K562 (cell line): ENCODE data around the gene PRRT1. TPM values are rescaled to one million over a fixed set of nuclear protein-coding genes. Genes with fewer than 3 reads are reported as not detected.

Experiments
- CBX5 ChIP-seq: IDR thresholded peaks from 2 replicates; pipeline ENCODE4 v1.6.1; 2014; ENCODE audit warnings: low read depth, borderline replicate concordance
- CEBPG ChIP-seq, 3 experiments: fragments of 200-800 bp in 1 of 3; sonication (Bioruptor generic) in 1 of 3; sonication (generic) in 1 of 3; formaldehyde crosslinking in 1 of 3; IDR thresholded peaks in 2 of 3; conservative IDR thresholded peaks in 1 of 3; 2 replicates each; pipeline versions ENCODE4 v1.6.1 to v1.8.0; 2016 to 2022; ENCODE audit warnings: missing compliant biosample characterization in 2 of 3, missing genetic modification characterization in 2 of 3, mild to moderate bottlenecking in 1 of 3, missing genetic modification reagents in 1 of 3
- CHD2 ChIP-seq: IDR thresholded peaks from 2 replicates; pipeline ENCODE4 v1.6.1; 2011; ENCODE audit warnings: low read depth, low read length
- CXXC5 ChIP-seq: fragments of 250-450 bp; sonication (Bioruptor Pico); IDR thresholded peaks from 2 replicates; pipeline ENCODE4 v1.8.0; 2022; ENCODE audit warnings: inconsistent platforms, mild to moderate bottlenecking, moderate library complexity
- EP300 ChIP-seq: IDR thresholded peaks from 2 replicates; pipeline ENCODE4 v1.6.1; 2012; ENCODE audit warnings: low read length, improper control_type of control experiment
- FOXA3 ChIP-seq, 2 experiments: fragments of 450-650 bp in 1 of 2; sonication (generic) in 1 of 2; formaldehyde crosslinking; IDR thresholded peaks in 1 of 2; conservative IDR thresholded peaks in 1 of 2; 2 replicates each; pipeline versions ENCODE4 v1.4.0 to v1.8.0; 2020 to 2022; ENCODE audit warnings: mild to moderate bottlenecking in 2 of 2, missing genetic modification reagents in 1 of 2
- FOXP1 ChIP-seq: sonication (generic); formaldehyde crosslinking; IDR thresholded peaks from 2 replicates; pipeline ENCODE4 v1.8.0; 2022; ENCODE audit warnings: mild to moderate bottlenecking, missing genetic modification reagents
- GATA2 ChIP-seq: sonication (generic); formaldehyde crosslinking; IDR thresholded peaks from 2 replicates; pipeline ENCODE4 v1.4.0; 2020; ENCODE audit warnings: mild to moderate bottlenecking, missing genetic modification reagents
- HMG20A ChIP-seq: fragments of 450-650 bp; formaldehyde crosslinking; conservative IDR thresholded peaks from 2 replicates; pipeline ENCODE4 v1.4.0; 2020; ENCODE audit warnings: mild to moderate bottlenecking, mixed read lengths
- MAX ChIP-seq: sonication (generic); formaldehyde crosslinking; IDR thresholded peaks from 2 replicates; pipeline ENCODE4 v1.9.0; 2022; ENCODE audit warnings: mild to moderate bottlenecking, missing genetic modification reagents
- MCM5 ChIP-seq: fragments of 450-650 bp; IDR thresholded peaks from 2 replicates; pipeline ENCODE4 v1.6.1; 2016; ENCODE audit warnings: low read depth
- NFIX ChIP-seq: fragments of 250-450 bp; sonication (Bioruptor Pico); IDR thresholded peaks from 2 replicates; pipeline ENCODE4 v1.4.0; 2020; ENCODE audit warnings: low read depth, mild to moderate bottlenecking, moderate library complexity
- NR2C1 ChIP-seq, 2 experiments: fragments of 450-650 bp; IDR thresholded peaks; 2 replicates each; pipeline ENCODE4 v1.6.1; 2017; ENCODE audit warnings: mild to moderate bottlenecking in 2 of 2, antibody characterized with exemption in 1 of 2, inconsistent platforms in 1 of 2, missing compliant biosample characterization in 1 of 2, missing genetic modification characterization in 1 of 2
- PTBP1 ChIP-seq: fragments of 200-400 bp; formaldehyde crosslinking; IDR thresholded peaks from 2 replicates; pipeline ENCODE4 v1.6.1; 2017; ENCODE audit warnings: low read depth, low read length
- PURB ChIP-seq: sonication (generic); formaldehyde crosslinking; IDR thresholded peaks from 2 replicates; pipeline ENCODE4 v1.9.0; 2021; ENCODE audit warnings: low read depth, mild to moderate bottlenecking, missing genetic modification reagents
- RBM17 ChIP-seq: fragments of 200-400 bp; formaldehyde crosslinking; IDR thresholded peaks from 2 replicates; pipeline ENCODE4 v1.6.1; 2017; ENCODE audit warnings: low read depth, mild to moderate bottlenecking, low read length, borderline replicate concordance
- SRF ChIP-seq, 2 experiments: fragments of 250-450, 450-650 bp in 1 of 2; sonication (Bioruptor Pico) in 1 of 2; sonication (generic) in 1 of 2; formaldehyde crosslinking; IDR thresholded peaks; 2 replicates each; pipeline versions ENCODE4 v1.5.0 to v1.5.1; 2020 to 2022; ENCODE audit warnings: mild to moderate bottlenecking in 1 of 2, missing genetic modification reagents in 1 of 2
- TFE3 ChIP-seq: fragments of 450-650 bp; formaldehyde crosslinking; IDR thresholded peaks from 2 replicates; pipeline ENCODE4 v1.4.0; 2020; ENCODE audit warnings: mild to moderate bottlenecking, mixed read lengths
- TSC22D4 ChIP-seq: fragments of 450-650 bp; IDR thresholded peaks from 2 replicates; pipeline ENCODE4 v1.6.1; 2016; ENCODE audit warnings: missing genetic modification characterization, missing biosample characterization, control low read depth
- UBTF ChIP-seq, 2 experiments: IDR thresholded peaks; 2 replicates each; pipeline ENCODE4 v1.6.1; 2012; ENCODE audit warnings: improper control_type of control experiment in 2 of 2, low read depth in 2 of 2, low read length in 2 of 2, borderline replicate concordance in 1 of 2
- ZNF184 ChIP-seq: sonication (generic); formaldehyde crosslinking; IDR thresholded peaks from 2 replicates; pipeline ENCODE4 v1.5.0; 2020; ENCODE audit warnings: missing genetic modification reagents
- ZNF274 ChIP-seq: IDR thresholded peaks from 2 replicates; pipeline ENCODE4 v1.6.1; 2011; ENCODE audit warnings: low read depth, mild to moderate bottlenecking, low read length, moderate library complexity, borderline replicate concordance
- ZNF311 ChIP-seq: fragments of 250-450 bp; sonication (Bioruptor Pico); IDR thresholded peaks from 2 replicates; pipeline ENCODE4 v1.4.0; 2020; ENCODE audit warnings: mild to moderate bottlenecking, moderate library complexity
- polyA plus RNA-seq, 8 experiments: library from polyadenylated mRNA; depleted of rRNA in 4 of 8; stranded (reverse) in 5 of 8; unstranded in 3 of 8; fragments of >200 nt; fragmentation: Nextera tagmentation in 2 of 8; fragmentation: Illumina TruSeq in 1 of 8; extraction: Ambion mirVana in 2 of 8; extraction: Trizol in 1 of 8; gene quantifications; 2 replicates each; pipeline versions ENCODE4 v1.2.1 to v1.2.3, GENCODE V29; 2011 to 2014; ENCODE audit warnings: inconsistent platforms in 1 of 8, missing spikeins in 1 of 8
- total RNA-seq, 7 experiments: library from RNA; depleted of rRNA in 6 of 7; stranded (reverse); fragments of >200 nt in 6 of 7; fragmentation: Illumina TruSeq in 2 of 7; extraction: Trizol in 2 of 7; gene quantifications; 2 replicates each; pipeline versions ENCODE4 v1.2.1 to v1.2.3, GENCODE V29; 2011 to 2021; ENCODE audit warnings: low replicate concordance in 1 of 7

Gene PRRT1
- total and polyA plus RNA-seq, 9 of the 15 experiments (the other 6 are each of a cell fraction or from before 2014, with no cell fraction given), result 0.14 to 3.5 (median 0.41) TPM

DNA sequence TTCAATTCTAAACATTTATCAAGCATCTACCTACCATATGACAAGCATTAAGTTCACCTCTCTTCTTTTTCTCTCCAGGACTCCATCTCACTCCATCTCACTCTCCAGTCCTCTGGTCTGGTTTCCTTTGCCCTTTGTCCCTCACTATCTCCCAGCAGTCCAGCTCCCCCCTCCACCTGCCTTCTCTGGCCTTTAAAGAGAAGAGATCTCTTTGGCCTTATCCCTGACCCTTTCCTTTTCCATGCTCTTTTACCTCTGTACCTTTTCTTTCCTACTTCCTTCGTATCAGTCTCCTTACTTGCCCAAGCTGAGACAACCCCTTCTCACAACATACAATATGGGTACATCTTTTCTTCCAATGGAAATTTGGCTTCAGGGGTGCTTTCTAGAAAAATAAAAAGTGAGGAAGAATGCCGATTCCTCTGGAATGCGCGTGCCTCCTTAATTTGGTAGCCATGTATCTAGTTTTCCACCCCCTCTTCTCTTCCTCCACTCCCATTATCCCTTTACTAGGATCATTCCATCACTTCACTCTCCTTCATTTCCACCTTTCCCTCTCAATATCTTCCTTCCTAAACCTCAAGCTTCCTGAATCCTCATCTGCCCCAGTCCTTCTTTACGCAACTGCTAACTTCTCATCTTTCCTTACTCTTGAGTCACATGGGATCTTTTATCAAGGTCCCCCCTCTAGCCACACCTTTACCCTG is 24.9 kb upstream of the PRRT1 start (continued):
- no peak for TF ChIP-seq FOXA3 (CRISPR knock-in tag; conservative IDR thresholded peaks at IDR 0.05 in 1 of 2, IDR thresholded peaks at IDR 0.05 in 1 of 2)
- TF ChIP-seq TSC22D4 (tag), result no peak
- TF ChIP-seq FOXP1 (CRISPR knock-in tag), result no peak
- TF ChIP-seq UBTF (IDR thresholded peaks at IDR 0.05; ENCODE audit: borderline replicate concordance in 1 of 2, low read depth in 2 of 2, low read length in 2 of 2), result 0 out of 4 replicates have a peak, but pooled peaks of 1 of the 2 experiments have one; percentile 45
- TF ChIP-seq NFIX (CRISPR knock-in tag), result 0 out of 2 replicates have a peak, but pooled peaks have one; percentile 6
- TF ChIP-seq CXXC5 (CRISPR knock-in tag), result no peak
- TF ChIP-seq ZNF184, result no peak
- no peak for TF ChIP-seq CBX5
- TF ChIP-seq ZNF311 (CRISPR knock-in tag), result no peak
- TF ChIP-seq PTBP1, result no peak
- 0 out of 2 replicates have a peak, but pooled peaks have one; percentile 8 for TF ChIP-seq GATA2 (CRISPR knock-in tag)
- no peak for TF ChIP-seq CHD2
- TF ChIP-seq ZNF274, result no peak
- TF ChIP-seq CEBPG (CRISPR knock-in tag; IDR thresholded peaks at IDR 0.05), result no peak
- TF ChIP-seq CEBPG (tag; conservative IDR thresholded peaks at IDR 0.05 in 1 of 2, IDR thresholded peaks at IDR 0.05 in 1 of 2), result peak; percentile 49 to 61; a peak in 3 of 4 replicates
- TF ChIP-seq SRF (CRISPR knock-in tag; IDR thresholded peaks at IDR 0.05), result no peak
- TF ChIP-seq RBM17, result no peak
- TF ChIP-seq NR2C1 (IDR thresholded peaks at IDR 0.05), result 0 out of 2 replicates have a peak, but pooled peaks have one; percentile 31
- no peak for TF ChIP-seq NR2C1 (tag; IDR thresholded peaks at IDR 0.05)
- peak; percentile 34; the same call in 1 of the 2 replicates for TF ChIP-seq EP300
- no peak for TF ChIP-seq HMG20A (CRISPR knock-in tag)
- TF ChIP-seq PURB (CRISPR knock-in tag), result no peak
- TF ChIP-seq MCM5, result 0 out of 2 replicates have a peak, but pooled peaks have one; percentile 58
- peak; percentile 25; the same call in 1 of the 2 replicates for TF ChIP-seq TFE3 (CRISPR knock-in tag)
- TF ChIP-seq MAX, result no peak
